Measurements from ENCODE around the gene SMCP.
A peak's percentile ranks its signal among the peaks of the same experiment; 100 is the strongest.

The SMCP gene

GRCh38 chr1:152912900-152913299, 34.8 kb downstream of the SMCP start:
- no peak overlapping the region for H3K4me3 ChIP-seq (replicated peaks; ENCODE audit: low read depth, low read length)
- TF ChIP-seq CTCF (IDR thresholded peaks at IDR 0.05; ENCODE audit: low read length, missing control alignments) = no peak
- no peak for DNase-seq (ENCODE audit: low read depth)

GRCh38 chr1:152917794-152918193, 39.7 kb downstream of the SMCP start:
- no peak for DNase-seq (ENCODE audit: low read depth)
- no peak for TF ChIP-seq CTCF (IDR thresholded peaks at IDR 0.05; ENCODE audit: low read length, missing control alignments)

DNA sequence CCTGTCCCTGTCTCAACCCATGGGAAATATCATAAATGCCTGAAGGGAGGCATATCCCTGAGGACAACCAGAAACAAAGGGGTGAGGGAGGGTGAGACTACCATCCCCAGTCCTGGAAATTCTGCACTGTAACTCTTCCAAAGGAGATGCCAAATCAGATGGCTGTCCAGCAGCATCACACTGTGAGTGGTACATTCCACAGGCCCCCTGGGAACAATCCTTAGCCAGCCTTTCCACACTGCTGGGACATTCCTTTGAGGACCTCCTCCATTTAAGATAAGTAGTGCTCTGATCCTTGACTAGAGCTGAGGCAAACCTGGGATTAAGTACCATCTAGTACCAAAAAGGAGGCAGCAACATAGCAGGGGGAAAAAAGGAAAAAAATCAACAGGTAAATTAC, 40.9 kb downstream of the SMCP start:
- H3K4me3 ChIP-seq (replicated peaks; ENCODE audit: low read depth, low read length) = no peak overlapping the region
- no peak for DNase-seq (ENCODE audit: low read depth)
- TF ChIP-seq CTCF (IDR thresholded peaks at IDR 0.05; ENCODE audit: low read length, missing control alignments) = no peak

More at GRCh38 chr1:152917794-152918193, 39.7 kb downstream of the SMCP start:
- no peak overlapping the region for H3K4me3 ChIP-seq (replicated peaks; ENCODE audit: low read depth, low read length)

- TF ChIP-seq CTCF (IDR thresholded peaks at IDR 0.05; ENCODE audit: low read length, missing control alignments) = no peak
- no peak for DNase-seq (ENCODE audit: low read depth)
- no peak overlapping the region for H3K4me3 ChIP-seq (replicated peaks; ENCODE audit: low read depth, low read length)
Measured at GRCh38 chr1:152924191-152924590, 46.1 kb downstream of the SMCP start.

GRCh38 chr1:152926091-152926490, 48.0 kb downstream of the SMCP start:
- TF ChIP-seq CTCF (IDR thresholded peaks at IDR 0.05; ENCODE audit: low read length, missing control alignments) = peak; percentile 4
- no peak for DNase-seq (ENCODE audit: low read depth)
- no peak overlapping the region for H3K4me3 ChIP-seq (replicated peaks; ENCODE audit: low read depth, low read length)

GRCh38 chr1:152928671-152929070, 50.5 kb downstream of the SMCP start:
- no peak for TF ChIP-seq CTCF (IDR thresholded peaks at IDR 0.05; ENCODE audit: low read length, missing control alignments)
- no peak overlapping the region for H3K4me3 ChIP-seq (replicated peaks; ENCODE audit: low read depth, low read length)
- no peak for DNase-seq (ENCODE audit: low read depth)

- DNase-seq (ENCODE audit: low read depth) = no peak
- no peak for TF ChIP-seq CTCF (IDR thresholded peaks at IDR 0.05; ENCODE audit: low read length, missing control alignments)
- H3K4me3 ChIP-seq (replicated peaks; ENCODE audit: low read depth, low read length) = no peak overlapping the region
Measured at GRCh38 chr1:152932170-152932811, 54.2 kb downstream of the SMCP start.

All from fibroblast of pulmonary artery (primary cell).